VCaP (cell line): ENCODE data around the gene DNAJC5.

Source experiments
- H3K27ac ChIP-seq: fragments of 450-650 bp; 2 replicates; pipeline ENCODE4 v1.5.1; 2017
- CTCF ChIP-seq: fragments of 450-650 bp; conservative IDR thresholded peaks from 2 replicates; pipeline ENCODE4 v1.5.1; 2017; ENCODE audit warnings: mild to moderate bottlenecking, moderate library complexity

The DNAJC5 gene

GRCh38 chr20:63963784-63964301, 68.9 kb downstream of the DNAJC5 start:
- no peak overlapping the region for H3K27ac ChIP-seq
- no peak for TF ChIP-seq CTCF

- TF ChIP-seq CTCF, result no peak
- H3K27ac ChIP-seq, result no peak overlapping the region
Measured at GRCh38 chr20:63964412-63964811, 69.5 kb downstream of the DNAJC5 start.

- peak overlapping the region; percentile 4; the same call in 1 of the 2 replicates for H3K27ac ChIP-seq
- no peak for TF ChIP-seq CTCF
Measured at GRCh38 chr20:63966172-63966943, 71.4 kb downstream of the DNAJC5 start.

GRCh38 chr20:63966944-63967322, 72.0 kb downstream of the DNAJC5 start:
- peak overlapping the region; percentile 4; the same call in 1 of the 2 replicates for H3K27ac ChIP-seq
- no peak for TF ChIP-seq CTCF

- H3K27ac ChIP-seq, result peak overlapping the region; percentile 93
- TF ChIP-seq CTCF, result no peak
Measured at GRCh38 chr20:63967330-63968135, 72.6 kb downstream of the DNAJC5 start.

- peak overlapping the region; percentile 93 for H3K27ac ChIP-seq
- TF ChIP-seq CTCF, result no peak
Measured at GRCh38 chr20:63968136-63968927, 73.4 kb downstream of the DNAJC5 start.
